IMR-90 (cell line): ENCODE results near the gene NME7. TPM values are rescaled to one million over a fixed set of nuclear protein-coding genes. Genes with fewer than 3 reads are reported as not detected.

ENCODE experiments used
- ATAC-seq: fragments of 200-7000 bp; cut with Tn5 transposase; 2 replicates; pipeline ENCODE4 v1.9.1; 2020; ENCODE audit warnings: low read depth, mild to moderate bottlenecking, moderate library complexity
- BruUV-seq: library from RNA; stranded (reverse); fragments of 400-500 nt; replicated peaks from 2 replicates; lab custom pipeline; 2021; lab: Mats Ljungman, UMichigan
- CTCF ChIA-PET: fragments of 300-600 bp; formaldehyde crosslinking; extraction: SDS; loops from one replicate; lab custom pipeline; 2021; ENCODE audit warnings: antibody characterized with exemption; lab: Yijun Ruan, JAX
- POLR2A ChIA-PET: fragments of 300-600 bp; sonication (Branson Sonifier 250); formaldehyde crosslinking; loops from one replicate; lab custom pipeline; 2022; ENCODE audit warnings: antibody characterized with exemption; ENCODE audit not compliant: unreplicated experiment; lab: Charles Lee
- DNase-seq: peaks from one replicate; pipeline ENCODE4 v3.0.0; 2013
- H2AFZ ChIP-seq: replicated peaks from 2 replicates; pipeline ENCODE3; 2013; ENCODE audit warnings: low read length, mild to moderate bottlenecking; ENCODE audit not compliant: poor library complexity
- H2AK5ac ChIP-seq: 2 replicates; pipeline ENCODE4 v1.6.1; 2013; ENCODE audit warnings: low read depth, low read length, inconsistent platforms
- H2AK9ac ChIP-seq: replicated peaks from 2 replicates; pipeline ENCODE3; 2013; ENCODE audit warnings: mild to moderate bottlenecking, low read depth, low read length, moderate library complexity; ENCODE audit not compliant: poor library complexity
- H2BK120ac ChIP-seq: 2 replicates; pipeline ENCODE4 v1.6.1; 2013; ENCODE audit warnings: low read depth, low read length, inconsistent platforms
- H2BK15ac ChIP-seq: 3 replicates; pipeline ENCODE4 v1.6.1; 2013; ENCODE audit warnings: low read depth, low read length, inconsistent platforms
- H2BK20ac ChIP-seq: 2 replicates; pipeline ENCODE4 v1.6.1; 2013; ENCODE audit warnings: low read depth, mild to moderate bottlenecking, inconsistent platforms, low read length, moderate library complexity
- H2BK5ac ChIP-seq: 2 replicates; pipeline ENCODE4 v1.6.1; 2013; ENCODE audit warnings: mild to moderate bottlenecking, low read depth, low read length, inconsistent platforms; ENCODE audit not compliant: poor library complexity, severe bottlenecking
- H3K14ac ChIP-seq: replicated peaks from 2 replicates; pipeline ENCODE4 v1.6.1; 2013; ENCODE audit warnings: low read depth, low read length, inconsistent platforms
- H3K18ac ChIP-seq: 2 replicates; pipeline ENCODE4 v1.6.1; 2013; ENCODE audit warnings: low read depth, low read length, control low read depth
- H3K23ac ChIP-seq: 2 replicates; pipeline ENCODE4 v1.6.1; 2013; ENCODE audit warnings: low read depth, low read length, inconsistent platforms
- H3K27ac ChIP-seq: 2 replicates; pipeline ENCODE4 v1.5.1; 2013; ENCODE audit warnings: mild to moderate bottlenecking, control low read depth, low read length; ENCODE audit not compliant: insufficient read depth
- H3K27me3 ChIP-seq: 2 replicates; pipeline ENCODE4 v1.6.1; 2013; ENCODE audit warnings: low read length; ENCODE audit not compliant: control insufficient read depth, insufficient read depth
- H3K36me3 ChIP-seq: 2 replicates; pipeline ENCODE4 v1.6.1; 2013; ENCODE audit warnings: low read length, mixed read lengths; ENCODE audit not compliant: control insufficient read depth, insufficient read depth
- H3K4ac ChIP-seq: 2 replicates; pipeline ENCODE4 v1.6.1; 2013; ENCODE audit warnings: low read depth, low read length, inconsistent platforms
- H3K4me1 ChIP-seq: 2 replicates; pipeline ENCODE4 v1.6.1; 2013; ENCODE audit warnings: low read length, mixed read lengths; ENCODE audit not compliant: control insufficient read depth, insufficient read depth
- H3K4me2 ChIP-seq: 2 replicates; pipeline ENCODE4 v1.6.1; 2013; ENCODE audit warnings: low read depth, mild to moderate bottlenecking, control low read depth, low read length, moderate library complexity
- H3K4me3 ChIP-seq: 2 replicates; pipeline ENCODE4 v1.5.1; 2013; ENCODE audit warnings: low read depth, mild to moderate bottlenecking, control low read depth, low read length, moderate library complexity; ENCODE audit not compliant: insufficient read depth
- H3K56ac ChIP-seq: 2 replicates; pipeline ENCODE4 v1.6.1; 2013; ENCODE audit warnings: low read length, inconsistent platforms; ENCODE audit not compliant: insufficient read depth; ENCODE audit errors: extremely low read depth
- H3K79me1 ChIP-seq, 2 experiments: 2 replicates each; pipeline ENCODE4 v1.6.1; 2013; ENCODE audit warnings: low read length in 2 of 2, inconsistent platforms in 1 of 2, low read depth in 1 of 2
- H3K9ac ChIP-seq: 2 replicates; pipeline ENCODE4 v1.6.1; 2013; ENCODE audit warnings: low read depth, low read length, control low read depth
- H3K9me1 ChIP-seq: 2 replicates; pipeline ENCODE4 v1.6.1; 2013; ENCODE audit warnings: low read length, inconsistent platforms; ENCODE audit not compliant: insufficient read depth
- H3K9me3 ChIP-seq: 2 replicates; pipeline ENCODE4 v1.6.1; 2013; ENCODE audit warnings: low read length; ENCODE audit not compliant: control insufficient read depth, insufficient read depth
- H4K20me1 ChIP-seq: 2 replicates; pipeline ENCODE4 v1.6.1; 2013; ENCODE audit warnings: low read length, inconsistent platforms; ENCODE audit not compliant: insufficient read depth
- H4K5ac ChIP-seq: 2 replicates; pipeline ENCODE4 v1.6.1; 2013; ENCODE audit warnings: mild to moderate bottlenecking, low read depth, low read length, control low read depth
- H4K8ac ChIP-seq, 2 experiments: 2 replicates each; pipeline ENCODE4 v1.6.1; 2013; ENCODE audit warnings: low read depth in 2 of 2, low read length in 2 of 2, control low read depth in 1 of 2, inconsistent platforms in 1 of 2
- H4K91ac ChIP-seq: 2 replicates; pipeline ENCODE4 v1.6.1; 2013; ENCODE audit warnings: low read depth, low read length, inconsistent platforms; ENCODE audit not compliant: insufficient read depth
- CEBPB ChIP-seq: IDR thresholded peaks from 2 replicates; pipeline ENCODE4 v1.6.1; 2012; ENCODE audit warnings: low read depth, low read length, improper control_type of control experiment
- ELK1 ChIP-seq: fragments of 150-350 bp; IDR thresholded peaks from 2 replicates; pipeline ENCODE4 v1.6.1; 2016; ENCODE audit warnings: low read depth, mild to moderate bottlenecking, low read length, moderate library complexity, borderline replicate concordance
- MAZ ChIP-seq: IDR thresholded peaks from 2 replicates; pipeline ENCODE4 v1.6.1; 2012; ENCODE audit warnings: low read depth, mild to moderate bottlenecking, low read length, improper control_type of control experiment, moderate library complexity, borderline replicate concordance
- MXI1 ChIP-seq: IDR thresholded peaks from 2 replicates; pipeline ENCODE4 v1.6.1; 2012; ENCODE audit warnings: low read depth, mild to moderate bottlenecking, low read length, moderate library complexity, borderline replicate concordance
- NFE2L2 ChIP-seq: fragments of 150-350 bp; IDR thresholded peaks from 2 replicates; pipeline ENCODE4 v1.6.1; 2016; ENCODE audit warnings: low read depth, mild to moderate bottlenecking, low read length
- POLR2A ChIP-seq: IDR thresholded peaks from 2 replicates; pipeline ENCODE4 v1.6.1; 2012; ENCODE audit warnings: mild to moderate bottlenecking, low read depth, low read length
- RAD21 ChIP-seq: IDR thresholded peaks from 2 replicates; pipeline ENCODE4 v1.6.1; 2012; ENCODE audit warnings: low read length, improper control_type of control experiment
- RCOR1 ChIP-seq: IDR thresholded peaks from 2 replicates; pipeline ENCODE4 v1.6.1; 2012; ENCODE audit warnings: mild to moderate bottlenecking, low read length, improper control_type of control experiment; ENCODE audit not compliant: insufficient replicate concordance
- USF2 ChIP-seq: fragments of 150-350 bp; IDR thresholded peaks from 2 replicates; pipeline ENCODE4 v1.6.1; 2017; ENCODE audit warnings: mild to moderate bottlenecking, antibody characterized with exemption, low read length, low read depth
- WGBS, 2 experiments: methylation state at CpG; one replicate each; pipeline versions ENCODE4 v1.1.5 to v1.1.7; 2013; ENCODE audit warnings: missing lambda C conversion rate in 2 of 2; ENCODE audit not compliant: insufficient read length in 1 of 2; ENCODE audit errors: extremely low coverage in 2 of 2; 5-methylcytosine and 5-hydroxymethylcytosine counted together
- dilution Hi-C: fragments of 300-500 bp; cut with HindIII; formaldehyde crosslinking; loops from one replicate; pipeline ENCODE4 v1.14.3; 2018; ENCODE audit warnings: low sequenced_read_pairs; ENCODE audit not compliant: unreplicated experiment
- in situ Hi-C: fragments of 300-500 bp; cut with MboI; formaldehyde crosslinking; loops from 3 replicates; pipeline ENCODE4 v1.14.3; 2019; ENCODE audit warnings: low sequenced_read_pairs, inconsistent platforms, mixed read lengths
- intact Hi-C: fragments of 100-400 bp; cut with micrococcal nuclease; formaldehyde crosslinking; loops from 2 replicates; pipeline ENCODE4 v1.10.0; 2022
- polyA plus RNA-seq, 3 experiments: library from polyadenylated mRNA; depleted of rRNA; stranded (reverse); fragments of >200 nt; gene quantifications; 2 replicates each; pipeline ENCODE4 v1.2.3, GENCODE V29; 2012; ENCODE audit warnings: low replicate concordance in 1 of 3
- total RNA-seq: library from RNA; depleted of rRNA; stranded (reverse); fragments of >200 nt; gene quantifications from 2 replicates; pipeline ENCODE4 v1.2.3, GENCODE V29; 2012

Gene NME7
- total and polyA plus RNA-seq, 2 of the 4 experiments (the other 2 are of a cell fraction) = 18.3 to 22.4 TPM

DNA sequence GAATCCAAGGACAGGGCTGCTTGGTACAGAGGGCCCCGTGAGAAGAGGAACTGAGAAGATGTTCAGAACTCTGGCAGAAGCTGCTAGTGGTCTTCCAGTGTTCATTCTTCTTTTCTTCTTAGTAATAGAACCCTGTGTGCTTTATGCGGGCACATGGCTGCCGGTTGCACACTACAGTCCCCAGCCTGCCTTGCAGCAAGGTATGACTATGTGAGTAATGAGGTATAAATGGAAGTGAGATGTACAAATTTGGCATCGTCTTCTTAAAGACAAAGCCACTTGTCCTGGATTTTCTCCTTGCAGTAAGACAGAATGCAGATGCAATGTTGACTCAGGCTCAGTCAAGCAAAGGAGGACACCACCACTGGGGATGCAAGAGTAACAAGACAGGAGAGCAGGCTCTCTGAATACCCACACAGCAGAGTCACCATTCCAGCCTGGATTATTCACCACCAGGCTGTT is 276.1 kb downstream of the NME7 start:
- H3K9me3 ChIP-seq = no peaks in the 10 kb centered on the region
- H3K4me1 ChIP-seq = no peaks in the 10 kb centered on the region
- H2BK120ac ChIP-seq = no peak overlapping the region
- no peak overlapping the region for H3K4me3 ChIP-seq
- H2AK9ac ChIP-seq = no peak overlapping the region
- no peaks in the 10 kb centered on the region for H3K9me1 ChIP-seq
- H3K56ac ChIP-seq = no peak overlapping the region
- no peak overlapping the region for H2AFZ ChIP-seq
- in situ Hi-C loops (no loop called here), intact Hi-C loops (no loop called here), dilution Hi-C loops (no loop called here)
- WGBS, 2 experiments = 40% methylated on average over 1 of the region's 4 CpGs; no CpG with 5 or more reads in 1 of the 2 experiments
- no TSS peak for BruUV-seq
- TF ChIP-seq POLR2A (no peak), NFE2L2 (no peak), RAD21 (no peak), RCOR1 (no peak), CEBPB (no peak), MAZ (no peak), MXI1 (no peak), USF2 (no peak), ELK1 (no peak)
- H2BK15ac ChIP-seq = no peak overlapping the region
- no peak overlapping the region for H3K27ac ChIP-seq
- H4K20me1 ChIP-seq = no peaks in the 10 kb centered on the region
- no peak overlapping the region for H4K5ac ChIP-seq
- ChIA-PET CTCF (no interaction called here), POLR2A (interaction anchor here (0.5 kb wide), 1 partner anchor 178 kb away, joined by 3 read pairs; no protein-coding TSS in a partner anchor)
- no peak overlapping the region for H3K23ac ChIP-seq
- DNase-seq (peak; percentile 51), ATAC-seq (peak; percentile 37; the same call in 1 of the 2 replicates)
- no peak overlapping the region for H3K4ac ChIP-seq
- no peaks in the 10 kb centered on the region for H3K79me1 ChIP-seq
- no peak overlapping the region for H4K8ac ChIP-seq
- no peaks in the 10 kb centered on the region for H3K36me3 ChIP-seq
- no peak overlapping the region for H2AK5ac ChIP-seq
- H3K4me2 ChIP-seq = no peak overlapping the region
- H3K9ac ChIP-seq = no peak overlapping the region
- H3K18ac ChIP-seq = no peak overlapping the region
- no peak overlapping the region for H2BK20ac ChIP-seq
- H4K91ac ChIP-seq = no peak overlapping the region
- peaks cover 5% of the 10 kb centered on the region for H3K27me3 ChIP-seq
- no peak overlapping the region for H2BK5ac ChIP-seq
- no peak overlapping the region for H3K14ac ChIP-seq
